Fibroblast of skin of abdomen (primary cell): ENCODE measurements around the gene NFATC3.

Source experiments
- DNase-seq: peaks from one replicate; pipeline ENCODE4 v3.0.0-alpha.2; 2013

Gene NFATC3

GRCh38 chr16:68073902-68074760 lies 11.0 kb upstream of the NFATC3 start:
- no peak for DNase-seq

- DNase-seq = no peak
These were observed 10.2 kb upstream of the NFATC3 start for GRCh38 chr16:68074850-68075555.

- DNase-seq = no peak
These were observed 9.2 kb upstream of the NFATC3 start for GRCh38 chr16:68075980-68076379.

DNA sequence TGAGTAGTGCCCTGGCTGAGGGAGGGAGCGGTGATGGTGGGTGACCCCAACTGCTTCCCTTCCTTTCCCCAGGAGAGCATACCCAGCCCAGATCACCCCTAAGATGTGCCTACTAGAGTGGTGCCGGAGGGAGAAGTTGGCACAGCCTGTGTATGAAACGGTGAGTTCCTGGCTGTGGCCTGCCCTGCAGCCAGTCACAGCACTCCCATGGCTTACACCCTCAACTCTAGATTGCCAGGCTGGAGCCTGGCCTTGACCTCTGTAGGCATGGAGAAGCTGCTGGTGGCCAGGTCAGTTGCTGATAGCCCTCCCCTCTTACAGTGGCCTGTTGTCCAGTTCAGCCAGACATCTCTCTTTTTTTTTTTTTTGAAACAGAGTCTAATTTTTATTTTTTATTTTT lies 8.6 kb upstream of the NFATC3 start:
- DNase-seq = no peak

GRCh38 chr16:68077866-68078700 lies 7.1 kb upstream of the NFATC3 start:
- no peak for DNase-seq

GRCh38 chr16:68078701-68079375 lies 6.3 kb upstream of the NFATC3 start:
- no peak for DNase-seq

DNA sequence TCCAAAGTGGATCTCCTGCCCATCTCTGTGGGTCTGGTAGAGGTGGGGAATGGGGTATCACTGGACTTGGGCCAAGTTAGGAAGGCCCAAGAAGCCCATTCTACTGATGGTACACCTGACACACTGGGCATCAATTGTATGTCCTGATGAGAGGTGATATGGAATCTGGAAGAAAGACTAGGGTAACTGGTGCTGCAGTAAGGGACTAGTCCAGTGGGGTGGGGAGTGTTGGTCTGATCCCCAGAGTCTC lies 5.9 kb upstream of the NFATC3 start:
- DNase-seq = no peak

- no peak for DNase-seq
These were observed 5.4 kb upstream of the NFATC3 start for GRCh38 chr16:68079626-68080344.

- no peak for DNase-seq
These were observed 3.1 kb upstream of the NFATC3 start for GRCh38 chr16:68081861-68082628.

- no peak for DNase-seq
These were observed 2.4 kb upstream of the NFATC3 start for GRCh38 chr16:68082629-68083238.

GRCh38 chr16:68083239-68083781 lies 1.9 kb upstream of the NFATC3 start:
- DNase-seq = no peak

DNA sequence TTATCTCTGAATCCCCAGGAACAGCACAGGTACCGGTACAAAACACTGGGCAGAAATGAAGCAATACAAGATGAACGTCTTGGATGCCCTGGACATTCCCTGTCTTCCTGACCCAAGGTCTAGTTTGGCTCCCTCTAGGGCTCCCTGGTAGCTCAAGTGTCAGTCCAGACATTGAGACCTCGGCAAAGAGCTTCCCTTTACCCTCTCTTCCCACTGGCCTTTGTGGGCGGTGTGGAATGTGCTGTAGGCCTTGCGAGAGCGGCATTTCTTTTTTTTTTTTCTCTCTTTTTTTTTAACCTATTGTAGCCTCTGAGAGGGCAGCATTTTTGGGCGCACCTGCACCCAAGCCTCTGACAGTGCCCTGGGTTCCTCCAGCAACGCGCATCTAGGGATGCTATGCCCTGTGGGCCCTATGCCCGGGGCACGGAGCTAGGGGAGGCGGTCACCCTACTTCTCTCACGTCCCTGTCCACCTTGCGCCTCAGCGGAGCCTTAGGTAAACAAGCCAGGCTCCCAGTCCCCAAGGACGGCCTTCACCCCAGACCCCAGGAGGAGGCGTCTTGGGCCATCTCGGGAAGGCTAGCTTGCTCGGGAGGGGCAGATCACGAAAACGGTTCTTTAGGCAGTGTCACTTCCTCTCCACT lies 1.2 kb upstream of the NFATC3 start:
- peak; percentile 26 for DNase-seq

DNA sequence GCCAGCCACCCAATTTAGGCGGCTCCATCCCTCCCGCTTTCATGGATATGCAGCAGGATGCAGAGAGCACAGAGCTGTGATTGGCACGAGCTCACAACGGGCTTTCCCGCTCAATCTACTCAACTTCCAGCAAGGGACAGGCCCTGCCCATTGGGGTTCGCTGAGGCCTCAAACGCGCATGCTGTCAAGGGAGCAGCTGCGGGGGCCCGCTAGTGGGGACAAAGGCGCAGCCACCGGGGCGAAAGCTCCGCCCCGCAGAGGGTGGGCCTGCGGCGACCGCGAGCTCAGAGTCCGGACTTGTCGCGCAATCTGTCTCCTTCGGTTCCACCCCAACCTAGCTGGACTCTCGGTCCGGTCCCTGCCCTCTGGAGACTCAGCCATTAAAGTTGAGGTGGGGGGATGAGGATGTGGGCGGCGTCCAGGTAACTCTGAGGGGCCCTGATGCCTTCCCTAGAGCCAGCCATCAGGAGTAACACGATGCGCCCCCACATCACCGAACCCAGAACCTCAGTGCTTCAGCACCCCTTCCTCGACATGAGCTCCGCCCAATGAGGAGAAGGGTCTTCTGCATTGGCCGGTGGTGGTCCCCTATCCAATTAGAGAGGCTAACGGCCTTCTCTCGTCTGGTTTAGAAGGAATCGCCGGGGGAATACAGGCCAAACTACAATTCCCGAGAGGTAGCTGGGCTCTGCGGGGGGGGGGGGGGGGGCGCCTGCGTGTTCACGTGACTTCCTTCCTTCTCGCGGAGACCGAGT lies 489 bp upstream of the NFATC3 start:
- DNase-seq = peak; percentile 84

- DNase-seq = peak; percentile 23
These were observed 1.2 kb downstream of the NFATC3 start for GRCh38 chr16:68086336-68086841.

DNA sequence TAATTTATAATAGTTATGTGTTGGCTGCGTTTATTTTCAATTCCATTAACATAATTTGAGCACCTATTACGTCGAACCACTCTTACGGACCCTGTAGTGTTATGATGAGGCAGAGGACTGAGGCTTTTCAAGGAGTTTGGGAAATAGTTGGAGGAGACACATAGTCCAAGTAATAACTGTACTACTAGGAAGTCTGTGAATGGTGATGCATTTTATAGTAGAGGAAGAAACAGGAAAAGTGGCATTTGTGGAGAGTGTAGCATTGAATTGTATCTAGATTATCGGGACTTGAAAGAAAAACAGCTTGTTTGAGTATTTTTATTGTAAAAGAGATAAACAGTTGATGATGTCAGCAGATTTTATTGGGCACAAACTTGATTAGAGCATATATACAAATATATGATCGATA lies 1.7 kb downstream of the NFATC3 start:
- no peak for DNase-seq

DNA sequence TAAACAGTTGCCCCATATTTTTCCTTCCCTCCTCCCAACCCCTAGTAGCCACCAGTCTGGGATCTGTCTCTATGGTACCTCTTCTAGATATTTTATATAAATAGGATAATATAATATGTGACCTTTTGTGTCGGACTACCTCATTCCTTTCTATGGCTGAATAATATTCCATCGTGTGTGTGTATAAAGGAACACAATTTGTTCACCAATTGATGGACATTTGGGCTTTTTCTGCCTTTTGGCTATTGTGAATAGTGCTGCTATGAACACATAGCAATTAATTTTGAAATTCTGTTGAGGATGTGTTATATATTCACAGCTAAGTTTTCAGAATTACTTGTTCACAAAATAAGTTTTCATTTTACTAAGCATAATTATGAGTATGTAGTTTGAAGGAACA lies 2.5 kb downstream of the NFATC3 start:
- no peak for DNase-seq

- no peak for DNase-seq
These were observed 3.2 kb downstream of the NFATC3 start for GRCh38 chr16:68088130-68088972.

DNA sequence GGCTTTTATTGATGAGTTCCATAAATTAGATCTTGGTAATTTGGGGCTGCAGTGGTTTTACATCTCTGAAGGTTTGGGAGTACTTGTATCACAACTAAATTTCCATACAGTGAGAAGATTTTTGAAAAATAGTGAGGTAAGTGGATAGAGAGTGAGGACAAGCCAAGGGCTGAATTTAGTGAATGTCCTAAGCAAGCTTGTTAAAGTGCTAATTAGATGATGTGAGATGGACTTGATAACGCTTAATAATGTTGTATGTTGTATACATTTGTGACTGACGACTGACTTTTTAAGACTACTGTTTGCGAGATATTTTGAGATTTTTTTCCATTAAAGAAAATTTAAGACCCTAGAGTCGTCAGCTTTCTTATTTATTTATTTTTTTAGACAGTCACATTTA lies 3.9 kb downstream of the NFATC3 start:
- DNase-seq = no peak
